ENCODE results near the gene PTPRC.

The PTPRC gene

DNA sequence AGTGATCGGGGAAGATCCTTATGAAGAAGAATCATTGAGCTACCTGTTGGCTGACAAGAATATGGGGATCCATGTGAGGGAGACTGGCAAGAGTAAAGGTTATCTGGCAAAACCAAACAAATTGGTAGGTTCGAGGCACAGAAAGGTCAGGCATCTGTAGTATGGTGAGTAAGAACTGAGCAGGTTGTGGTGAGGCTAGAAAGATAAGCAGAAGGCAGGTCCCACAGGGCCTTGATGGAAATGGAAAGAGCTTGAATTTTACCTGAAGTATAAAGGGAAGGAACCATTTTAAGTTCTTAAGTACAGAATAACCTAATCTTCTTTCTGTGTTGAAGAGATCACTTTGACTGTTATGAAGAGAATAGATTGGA lies 11.1 kb downstream of the PTPRC start:
- no peak for DNase-seq (ENCODE audit: low read depth)
- no peak overlapping the region for H3K4me3 ChIP-seq (ENCODE audit: control insufficient read depth, low read depth, low read length)
- TF ChIP-seq, protein P1, sequence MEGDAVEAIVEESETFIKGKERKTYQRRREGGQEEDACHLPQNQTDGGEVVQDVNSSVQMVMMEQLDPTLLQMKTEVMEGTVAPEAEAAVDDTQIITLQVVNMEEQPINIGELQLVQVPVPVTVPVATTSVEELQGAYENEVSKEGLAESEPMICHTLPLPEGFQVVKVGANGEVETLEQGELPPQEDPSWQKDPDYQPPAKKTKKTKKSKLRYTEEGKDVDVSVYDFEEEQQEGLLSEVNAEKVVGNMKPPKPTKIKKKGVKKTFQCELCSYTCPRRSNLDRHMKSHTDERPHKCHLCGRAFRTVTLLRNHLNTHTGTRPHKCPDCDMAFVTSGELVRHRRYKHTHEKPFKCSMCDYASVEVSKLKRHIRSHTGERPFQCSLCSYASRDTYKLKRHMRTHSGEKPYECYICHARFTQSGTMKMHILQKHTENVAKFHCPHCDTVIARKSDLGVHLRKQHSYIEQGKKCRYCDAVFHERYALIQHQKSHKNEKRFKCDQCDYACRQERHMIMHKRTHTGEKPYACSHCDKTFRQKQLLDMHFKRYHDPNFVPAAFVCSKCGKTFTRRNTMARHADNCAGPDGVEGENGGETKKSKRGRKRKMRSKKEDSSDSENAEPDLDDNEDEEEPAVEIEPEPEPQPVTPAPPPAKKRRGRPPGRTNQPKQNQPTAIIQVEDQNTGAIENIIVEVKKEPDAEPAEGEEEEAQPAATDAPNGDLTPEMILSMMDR (conservative IDR thresholded peaks at IDR 0.05; ENCODE audit: control insufficient read depth, insufficient read depth, low read depth, low read length) = no peak

DNA sequence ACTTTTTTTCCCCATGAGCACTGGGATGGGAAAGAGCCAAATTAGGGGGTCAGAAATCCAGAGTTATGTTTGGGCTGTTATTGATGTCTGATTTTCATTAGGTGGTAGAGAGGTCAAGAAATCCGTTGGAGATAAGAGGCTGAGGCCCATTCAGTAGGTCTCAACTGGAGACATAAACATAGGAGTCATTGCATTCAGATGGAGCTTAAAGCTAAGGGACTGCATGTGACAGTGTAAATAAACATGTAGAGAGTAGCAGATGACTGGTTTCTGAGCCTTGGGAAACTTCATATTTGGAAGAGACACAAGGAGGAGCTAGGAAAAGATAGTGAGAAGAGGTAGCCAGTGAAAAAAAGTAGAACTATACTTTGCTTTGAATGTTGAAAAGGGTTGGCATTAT lies 11.7 kb downstream of the PTPRC start:
- no peak for DNase-seq (ENCODE audit: low read depth)
- H3K4me3 ChIP-seq (ENCODE audit: control insufficient read depth, low read depth, low read length) = no peak overlapping the region

DNA sequence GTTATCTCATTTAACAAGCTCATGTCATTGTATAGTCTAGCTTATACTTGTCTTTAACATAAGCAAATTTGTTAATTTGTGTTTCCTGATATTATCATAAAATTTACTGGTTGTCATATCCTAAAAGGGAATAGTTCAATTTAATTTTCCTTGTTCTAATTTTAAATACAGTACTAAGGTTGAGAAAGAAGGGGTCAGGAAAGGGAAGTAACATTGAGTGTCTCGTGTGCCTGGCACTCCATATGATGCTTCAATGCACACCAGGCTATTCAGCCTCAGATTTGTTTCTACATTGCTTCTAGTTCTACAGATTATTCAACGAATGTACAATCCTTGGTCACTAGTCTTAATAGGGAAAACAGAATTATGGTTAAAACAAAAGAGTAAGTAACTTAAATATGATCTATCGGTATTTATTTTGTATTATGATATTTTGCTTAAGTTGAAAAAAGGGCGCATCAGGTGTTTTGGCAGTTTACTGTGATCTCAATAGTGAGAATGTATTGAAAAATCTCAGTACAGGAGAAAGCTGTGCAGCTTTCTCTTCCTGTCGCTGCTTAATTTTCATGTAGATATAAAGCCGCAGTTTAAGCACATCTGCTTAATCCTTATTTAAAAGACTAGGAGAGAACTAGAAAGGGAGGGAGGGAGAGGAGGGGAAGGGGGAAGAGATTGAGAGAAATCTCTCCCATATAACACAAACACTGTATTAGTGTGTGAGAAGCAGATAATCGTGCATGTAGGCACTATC lies 13.0 kb downstream of the PTPRC start:
- H3K4me3 ChIP-seq (ENCODE audit: control insufficient read depth, low read depth, low read length) = no peak overlapping the region
- TF ChIP-seq, protein P1 (conservative IDR thresholded peaks at IDR 0.05; ENCODE audit: control insufficient read depth, insufficient read depth, low read depth, low read length) = no peak
- no peak for DNase-seq (ENCODE audit: low read depth)

More for the DNA sequence above, 11.7 kb downstream of the PTPRC start:
- TF ChIP-seq, protein P1 (conservative IDR thresholded peaks at IDR 0.05; ENCODE audit: control insufficient read depth, insufficient read depth, low read depth, low read length) = no peak

DNA sequence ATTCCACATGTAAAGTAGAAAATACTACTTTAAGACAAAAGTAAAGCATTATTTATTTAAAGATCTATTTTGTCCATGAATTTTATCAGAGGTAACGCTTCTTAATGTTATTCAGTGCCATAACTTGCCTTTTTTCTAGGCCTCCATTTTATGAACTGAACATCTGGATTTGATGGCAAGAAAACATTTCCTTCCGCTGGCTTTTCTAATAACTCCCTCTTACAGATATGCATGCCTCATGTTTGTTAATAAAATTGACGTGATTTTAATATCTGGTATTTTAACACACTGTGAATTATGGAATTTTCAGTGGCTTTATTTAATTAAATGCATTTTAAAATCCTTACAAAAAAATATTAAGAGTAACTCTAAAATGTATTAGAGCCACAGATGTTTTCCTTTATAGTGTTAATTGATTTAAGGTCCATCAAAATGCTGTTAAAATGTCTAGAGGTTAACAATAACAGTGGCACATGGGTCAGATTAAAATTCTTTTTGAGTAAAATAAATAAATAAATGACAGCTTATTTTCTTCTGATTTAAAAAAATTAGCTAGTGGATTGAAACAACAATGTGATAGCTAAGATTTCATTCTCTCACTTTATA lies 15.1 kb downstream of the PTPRC start:
- TF ChIP-seq, protein P1 (conservative IDR thresholded peaks at IDR 0.05; ENCODE audit: control insufficient read depth, insufficient read depth, low read depth, low read length) = no peak
- no peak for DNase-seq (ENCODE audit: low read depth)
- H3K4me3 ChIP-seq (ENCODE audit: control insufficient read depth, low read depth, low read length) = no peak overlapping the region

DNA sequence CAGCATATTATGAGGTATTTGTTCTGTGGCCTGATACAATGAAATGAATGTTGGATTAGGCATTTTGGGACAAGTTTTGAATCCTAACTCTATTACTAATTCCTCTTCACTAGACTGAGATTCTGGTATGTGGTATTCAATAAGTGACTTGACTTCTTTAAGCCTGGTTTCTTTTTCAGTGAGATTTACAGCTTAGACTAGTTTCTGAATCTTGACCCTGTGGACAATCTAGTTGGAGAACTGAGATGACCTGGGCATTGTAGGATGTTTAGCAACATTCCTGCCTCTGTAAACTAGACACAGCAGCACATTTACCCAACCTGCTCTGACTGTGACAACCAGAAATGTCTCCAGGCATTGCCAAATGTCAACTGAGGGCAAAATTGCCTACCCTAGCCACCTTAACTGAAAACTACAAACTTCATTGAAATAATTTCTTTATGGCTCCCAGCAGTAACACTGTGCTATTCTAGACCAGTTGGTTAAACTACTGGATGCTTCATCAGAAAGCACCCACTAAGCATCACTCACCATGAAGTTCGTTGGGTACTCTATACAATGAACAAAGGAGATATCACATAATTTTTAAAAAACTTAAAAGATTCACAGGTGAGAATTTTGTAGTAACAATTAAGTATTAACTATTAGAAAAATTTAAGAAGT lies 16.8 kb downstream of the PTPRC start:
- no peak for DNase-seq (ENCODE audit: low read depth)
- H3K4me3 ChIP-seq (ENCODE audit: control insufficient read depth, low read depth, low read length) = no peak overlapping the region
- TF ChIP-seq, protein P1 (conservative IDR thresholded peaks at IDR 0.05; ENCODE audit: control insufficient read depth, insufficient read depth, low read depth, low read length) = no peak

DNA sequence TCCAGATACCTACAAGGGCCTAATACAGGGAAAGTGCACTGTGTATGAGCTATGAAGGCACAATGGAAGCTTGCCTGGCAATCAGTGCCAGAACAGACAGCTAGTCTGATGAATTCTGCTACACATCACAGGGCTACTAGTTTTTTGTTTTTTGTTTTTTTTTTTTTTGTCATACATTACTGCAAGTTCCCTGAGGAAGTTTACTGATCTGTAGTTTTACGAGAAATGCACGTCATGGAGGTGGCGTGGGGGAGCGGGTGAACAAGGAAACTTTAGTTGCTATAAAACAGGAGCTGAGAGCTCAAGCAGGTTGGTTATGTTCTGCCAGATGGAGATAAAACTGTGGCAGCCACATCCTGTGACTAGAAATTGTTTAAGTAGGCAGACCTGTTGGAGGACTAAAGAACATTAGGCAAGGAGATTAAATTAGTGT lies 17.7 kb downstream of the PTPRC start:
- no peak overlapping the region for H3K4me3 ChIP-seq (ENCODE audit: control insufficient read depth, low read depth, low read length)
- TF ChIP-seq, protein P1 (conservative IDR thresholded peaks at IDR 0.05; ENCODE audit: control insufficient read depth, insufficient read depth, low read depth, low read length) = no peak
- DNase-seq (ENCODE audit: low read depth) = no peak
